Measurements from ENCODE around the gene PYGB. TPM values are rescaled to one million over a fixed set of nuclear protein-coding genes. Genes with fewer than 3 reads are reported as not detected.

The PYGB gene
- total RNA-seq, 1 experiment from 2014 or later = 220 TPM

GRCh38 chr20:25300496-25301170, 52.7 kb downstream of the PYGB start:
- ATAC-seq = peak; percentile 58
- intact Hi-C loops (cut with micrococcal nuclease; ENCODE audit: unreplicated experiment) = loop anchor here (2.0 kb wide), 1 partner anchor 98 kb away; no protein-coding TSS in a partner anchor
- in situ Hi-C loops (cut with HindIII; ENCODE audit: low pct_unique_long_range_greater_than_20kb, low sequenced_read_pairs) = no loop called here
- ChIA-PET POLR2A (interaction anchor here (0.7 kb wide), 1 partner anchor 99 kb away, joined by 3 read pairs; no protein-coding TSS in a partner anchor), CTCF (interaction anchor here (0.6 to 2.9 kb wide), 4 partner anchors 10 to 98 kb away, joined by 3 to 22 read pairs (median 4); no protein-coding TSS in a partner anchor)
- H3K9me3 ChIP-seq (ENCODE audit: control insufficient read depth, insufficient read depth, low read depth, low read length) = no peaks in the 10 kb centered on the region
- H3K27me3 ChIP-seq (ENCODE audit: control insufficient read depth, insufficient read depth, low read length) = no peaks in the 10 kb centered on the region
- H3K27ac ChIP-seq (ENCODE audit: low read length) = peak overlapping the region; percentile 78
- H3K4me3 ChIP-seq (ENCODE audit: low read depth in 2 of 2, low read length in 2 of 2) = no peak overlapping the region
- H3K36me3 ChIP-seq (ENCODE audit: control insufficient read depth, insufficient read depth, low read length) = peaks cover 2% of the 10 kb centered on the region; the same call in 1 of the 2 replicates
- BruUV-seq (replicated peaks) = no TSS peak
- no peak for DNase-seq (ENCODE audit: low read depth, low spot score)
- H3K4me1 ChIP-seq (ENCODE audit: control insufficient read depth, insufficient read depth, low read length) = peaks cover 62% of the 10 kb centered on the region
- TF ChIP-seq POLR2AphosphoS5 (IDR thresholded peaks at IDR 0.05; ENCODE audit: low read depth, low read length) = no peak; the same call in none of the 2 replicates
- TF ChIP-seq TCF7L2 (IDR thresholded peaks at IDR 0.05; ENCODE audit: low read depth, low read length) = no peak
- TF ChIP-seq SIN3A (IDR thresholded peaks at IDR 0.05; ENCODE audit: borderline replicate concordance, insufficient read depth, low read depth, low read length) = no peak
- no peak; the same call in 1 of the 2 replicates for TF ChIP-seq CTCF (IDR thresholded peaks at IDR 0.05)
- TF ChIP-seq REST (IDR thresholded peaks at IDR 0.05; ENCODE audit: insufficient read depth in 1 of 2, low read depth in 2 of 2, low read length in 1 of 2) = no peak

- in situ Hi-C loops (cut with HindIII; ENCODE audit: low pct_unique_long_range_greater_than_20kb, low sequenced_read_pairs) = no loop called here
These were observed 53.6 kb downstream of the PYGB start for GRCh38 chr20:25301357-25301920.

More at GRCh38 chr20:25301357-25301920, 53.6 kb downstream of the PYGB start:
- Histone ChIP-seq H3K27ac (ENCODE audit: low read length) (peak overlapping the region; percentile 78), H3K4me3 (ENCODE audit: low read depth in 2 of 2, low read length in 2 of 2) (no peak overlapping the region), H3K27me3 (ENCODE audit: control insufficient read depth, insufficient read depth, low read length) (no peaks in the 10 kb centered on the region), H3K9me3 (ENCODE audit: control insufficient read depth, insufficient read depth, low read depth, low read length) (no peaks in the 10 kb centered on the region), H3K4me1 (ENCODE audit: control insufficient read depth, insufficient read depth, low read length) (peaks cover 53% of the 10 kb centered on the region), H3K36me3 (ENCODE audit: control insufficient read depth, insufficient read depth, low read length) (peaks cover 2% of the 10 kb centered on the region; the same call in 1 of the 2 replicates)
- no peak for DNase-seq (ENCODE audit: low read depth, low spot score)
- ChIA-PET CTCF (interaction anchor here (0.6 to 2.9 kb wide), 4 partner anchors 9 to 98 kb away, joined by 3 to 22 read pairs (median 4); no protein-coding TSS in a partner anchor), POLR2A (interaction anchor here (0.7 kb wide), 1 partner anchor 98 kb away, joined by 3 read pairs; no protein-coding TSS in a partner anchor)
- intact Hi-C loops (cut with micrococcal nuclease; ENCODE audit: unreplicated experiment) = loop anchor here (2.0 kb wide), 1 partner anchor 97 kb away; no protein-coding TSS in a partner anchor
- no peak for TF ChIP-seq SIN3A (IDR thresholded peaks at IDR 0.05; ENCODE audit: borderline replicate concordance, insufficient read depth, low read depth, low read length)
- TF ChIP-seq CTCF (IDR thresholded peaks at IDR 0.05) = no peak
- TF ChIP-seq TCF7L2 (IDR thresholded peaks at IDR 0.05; ENCODE audit: low read depth, low read length) = no peak
- no peak for TF ChIP-seq REST (IDR thresholded peaks at IDR 0.05; ENCODE audit: insufficient read depth in 1 of 2, low read depth in 2 of 2, low read length in 1 of 2)
- TF ChIP-seq POLR2AphosphoS5 (IDR thresholded peaks at IDR 0.05; ENCODE audit: low read depth, low read length) = peak; percentile 44
- BruUV-seq (replicated peaks) = no TSS peak
- no peak for ATAC-seq

All from Panc1 (cell line).